HFFc6 (cell line): ENCODE data around the gene TGFBI. TPM values are rescaled to one million over a fixed set of nuclear protein-coding genes. Genes with fewer than 3 reads are reported as not detected.

ENCODE experiments used
- DNase-seq: peaks from one replicate; pipeline ENCODE4 v3.0.0-alpha.2; 2018
- H3K27ac Mint-ChIP-seq: 2 replicates; pipeline ENCODE4 v1.8.0; 2020; ENCODE audit warnings: mild to moderate bottlenecking, mixed read lengths
- H3K27me3 Mint-ChIP-seq: 2 replicates; pipeline ENCODE4 v1.8.0; 2021; ENCODE audit warnings: mild to moderate bottlenecking, moderate library complexity, mixed read lengths; ENCODE audit not compliant: insufficient read depth
- H3K36me3 Mint-ChIP-seq: 2 replicates; pipeline ENCODE4 v1.8.0; 2021; ENCODE audit warnings: low read depth, mixed read lengths
- H3K4me1 Mint-ChIP-seq: 2 replicates; pipeline ENCODE4 v1.8.0; 2020; ENCODE audit warnings: low read depth, mixed read lengths
- H3K4me3 Mint-ChIP-seq: 2 replicates; pipeline ENCODE4 v1.8.0; 2020; ENCODE audit warnings: mild to moderate bottlenecking, moderate library complexity, mixed read lengths
- H3K9me3 Mint-ChIP-seq: 2 replicates; pipeline ENCODE4 v1.8.0; 2020; ENCODE audit warnings: mild to moderate bottlenecking, mixed read lengths
- total RNA-seq, 6 experiments: library from RNA; stranded (reverse); fragmentation: NEBNext Ultra II Directional; extraction: Animal tissue kit (Norgen Biotek cat#: 25700); gene quantifications; 2 replicates in 1 of 6; 3 replicates in 5 of 6; pipeline ENCODE4 v1.2.3, GENCODE V29; 2021
- TF ChIP-seq, protein P1 (sequence below): fragments of 200-600 bp; sonication (generic); IDR thresholded peaks from 2 replicates; pipeline ENCODE4 v1.5.0; 2021; ENCODE audit warnings: antibody characterized with exemption, mild to moderate bottlenecking

Gene TGFBI
- total RNA-seq, 6 experiments from 2014 or later, result 529 to 911 (median 784) TPM

DNA sequence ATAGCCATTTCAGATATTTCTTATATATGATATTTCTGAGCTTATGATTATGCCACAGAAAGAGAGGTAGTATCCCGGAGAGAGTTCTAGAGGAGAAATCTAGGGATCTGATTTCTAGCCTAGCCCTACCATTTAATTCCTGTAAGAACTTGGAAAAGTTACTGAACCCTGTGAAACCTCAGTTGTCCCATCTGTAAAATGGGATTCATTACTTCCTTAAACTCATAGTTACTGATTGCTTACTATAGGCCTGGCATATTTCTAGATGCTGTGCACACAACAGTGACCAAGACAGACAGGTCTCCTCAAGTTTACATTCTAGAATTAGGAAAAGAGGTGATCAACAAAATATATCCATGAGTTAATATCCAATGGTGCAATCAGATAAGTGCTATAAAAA lies 73.1 kb downstream of the TGFBI start:
- Mint-ChIP-seq H3K36me3 (no peaks in the 10 kb centered on the region), H3K27ac (no peak overlapping the region)
- TF ChIP-seq, protein P1, sequence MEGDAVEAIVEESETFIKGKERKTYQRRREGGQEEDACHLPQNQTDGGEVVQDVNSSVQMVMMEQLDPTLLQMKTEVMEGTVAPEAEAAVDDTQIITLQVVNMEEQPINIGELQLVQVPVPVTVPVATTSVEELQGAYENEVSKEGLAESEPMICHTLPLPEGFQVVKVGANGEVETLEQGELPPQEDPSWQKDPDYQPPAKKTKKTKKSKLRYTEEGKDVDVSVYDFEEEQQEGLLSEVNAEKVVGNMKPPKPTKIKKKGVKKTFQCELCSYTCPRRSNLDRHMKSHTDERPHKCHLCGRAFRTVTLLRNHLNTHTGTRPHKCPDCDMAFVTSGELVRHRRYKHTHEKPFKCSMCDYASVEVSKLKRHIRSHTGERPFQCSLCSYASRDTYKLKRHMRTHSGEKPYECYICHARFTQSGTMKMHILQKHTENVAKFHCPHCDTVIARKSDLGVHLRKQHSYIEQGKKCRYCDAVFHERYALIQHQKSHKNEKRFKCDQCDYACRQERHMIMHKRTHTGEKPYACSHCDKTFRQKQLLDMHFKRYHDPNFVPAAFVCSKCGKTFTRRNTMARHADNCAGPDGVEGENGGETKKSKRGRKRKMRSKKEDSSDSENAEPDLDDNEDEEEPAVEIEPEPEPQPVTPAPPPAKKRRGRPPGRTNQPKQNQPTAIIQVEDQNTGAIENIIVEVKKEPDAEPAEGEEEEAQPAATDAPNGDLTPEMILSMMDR, result no peak

DNA sequence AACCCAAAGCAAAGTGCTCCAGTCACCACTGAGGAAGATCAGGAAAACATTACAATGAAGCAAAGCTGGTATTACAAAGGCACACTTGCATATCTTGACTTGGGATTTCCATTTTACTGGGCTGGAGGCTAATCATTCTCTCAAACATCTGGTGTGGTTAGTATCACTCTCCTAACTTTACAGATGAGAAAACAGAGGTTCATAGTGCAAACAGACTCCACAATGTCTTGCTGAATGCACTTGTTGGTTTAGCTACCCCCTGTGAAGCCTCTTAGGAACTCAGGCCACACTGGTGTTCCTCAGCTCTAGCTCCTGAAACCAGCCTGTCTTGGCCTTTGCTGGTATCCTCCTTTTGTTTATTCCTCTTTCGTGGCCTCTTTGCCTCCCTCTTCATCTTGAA lies 74.3 kb downstream of the TGFBI start:
- H3K4me1 Mint-ChIP-seq, result no peaks in the 10 kb centered on the region
- TF ChIP-seq, protein P1, result no peak
- H3K36me3 Mint-ChIP-seq, result no peaks in the 10 kb centered on the region
- H3K27me3 Mint-ChIP-seq, result peaks cover 13% of the 10 kb centered on the region
- H3K4me3 Mint-ChIP-seq, result no peak overlapping the region
- no peaks in the 10 kb centered on the region for H3K9me3 Mint-ChIP-seq
- H3K27ac Mint-ChIP-seq, result no peak overlapping the region
- no peak for DNase-seq

More for the DNA sequence above, 73.1 kb downstream of the TGFBI start:
- DNase-seq, result no peak
- no peak overlapping the region for H3K4me3 Mint-ChIP-seq
- H3K27me3 Mint-ChIP-seq, result peaks cover 15% of the 10 kb centered on the region
- H3K9me3 Mint-ChIP-seq, result no peaks in the 10 kb centered on the region
- no peaks in the 10 kb centered on the region for H3K4me1 Mint-ChIP-seq

DNA sequence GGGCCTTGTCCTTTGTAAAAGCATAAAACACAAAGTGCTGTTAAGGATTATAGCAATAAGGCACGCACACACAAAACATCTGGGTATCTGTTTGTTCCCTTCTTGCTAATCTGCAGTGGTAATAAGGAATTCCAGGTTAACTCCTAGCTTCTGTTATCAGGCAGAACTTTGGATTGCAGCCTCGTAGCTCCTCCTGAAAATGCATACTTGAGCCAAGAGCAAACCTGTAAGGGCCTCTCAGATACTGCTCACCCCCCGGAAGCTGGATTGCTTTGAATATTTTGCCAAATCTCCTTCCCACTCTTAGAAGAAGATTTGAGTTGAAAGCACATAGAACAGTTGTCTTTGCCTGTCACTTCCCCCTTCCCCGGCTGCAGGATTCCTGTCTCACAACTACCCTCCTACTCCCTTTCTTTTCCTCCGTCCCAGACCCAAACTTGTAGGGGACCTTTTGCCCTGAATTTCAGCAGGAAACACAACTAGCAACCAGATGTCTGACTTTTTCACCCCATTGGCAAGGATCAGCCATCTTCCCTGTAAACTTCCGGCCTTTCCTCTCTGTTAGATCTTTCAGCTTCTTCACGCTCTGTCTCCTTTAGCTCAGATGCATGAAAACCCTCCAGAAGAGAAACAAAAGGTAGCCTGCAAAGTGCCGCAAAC lies 75.6 kb downstream of the TGFBI start:
- Mint-ChIP-seq H3K9me3 (no peaks in the 10 kb centered on the region), H3K27ac (no peak overlapping the region), H3K36me3 (no peaks in the 10 kb centered on the region), H3K4me3 (no peak overlapping the region), H3K4me1 (no peaks in the 10 kb centered on the region), H3K27me3 (peaks cover 11% of the 10 kb centered on the region)
- TF ChIP-seq, protein P1, result no peak
- DNase-seq, result no peak

DNA sequence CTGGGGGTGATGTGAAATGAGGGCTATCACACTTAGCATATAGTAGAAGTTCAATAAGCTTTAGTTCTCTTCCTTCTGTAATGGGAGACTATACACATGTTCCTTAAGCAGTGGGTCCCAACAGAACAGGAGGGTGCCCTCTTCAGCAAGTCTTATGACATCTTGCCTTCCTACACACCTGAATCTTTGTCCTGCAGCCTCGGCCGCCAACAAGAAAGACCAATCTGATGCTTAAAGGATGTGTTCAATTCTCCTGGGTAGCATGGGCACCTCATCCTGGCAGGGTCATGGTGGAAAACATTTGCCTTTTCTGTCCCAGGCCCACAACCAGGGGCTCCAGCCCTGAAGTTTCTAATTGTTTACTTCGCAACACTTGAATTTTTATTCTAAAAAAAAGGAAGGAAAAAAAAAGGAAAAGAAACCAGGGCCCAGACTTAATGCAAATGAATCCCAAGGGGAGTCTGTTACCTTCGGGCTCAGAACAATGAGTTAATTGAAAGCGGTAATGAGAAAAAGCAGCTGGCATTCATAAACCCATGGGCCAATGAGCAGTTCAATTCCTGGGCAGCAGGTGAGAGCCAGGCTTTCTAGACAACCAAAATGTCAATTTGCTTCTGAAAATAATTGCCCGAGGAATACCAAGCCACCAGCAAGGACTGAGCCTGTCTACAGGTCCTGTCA lies 77.7 kb downstream of the TGFBI start:
- H3K27me3 Mint-ChIP-seq, result peaks cover 16% of the 10 kb centered on the region
- no peaks in the 10 kb centered on the region for H3K4me1 Mint-ChIP-seq

DNA sequence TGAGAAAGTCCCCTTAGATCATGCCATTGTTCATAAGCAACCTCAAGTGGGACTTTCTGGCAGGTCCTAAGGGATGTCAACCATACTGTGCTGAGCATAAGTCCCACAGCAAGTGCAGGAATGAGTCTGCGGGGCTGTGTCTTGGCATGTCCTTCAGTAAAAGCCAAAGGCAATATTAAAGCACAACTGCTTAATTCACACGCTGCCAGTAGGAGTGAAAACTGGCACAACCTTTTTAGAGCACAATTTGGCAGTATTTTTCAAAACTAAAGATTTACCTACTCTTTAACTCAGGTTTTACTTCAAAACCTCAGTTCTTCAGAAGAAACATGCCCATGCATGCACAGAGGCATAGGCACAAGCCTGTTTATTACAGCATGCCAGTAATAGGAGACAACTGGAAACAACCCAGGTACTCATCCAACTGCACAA lies 79.4 kb downstream of the TGFBI start:
- no peaks in the 10 kb centered on the region for H3K9me3 Mint-ChIP-seq
- H3K27me3 Mint-ChIP-seq, result peaks cover 14% of the 10 kb centered on the region
- H3K27ac Mint-ChIP-seq, result no peak overlapping the region
- no peaks in the 10 kb centered on the region for H3K36me3 Mint-ChIP-seq
- DNase-seq, result no peak
- no peaks in the 10 kb centered on the region for H3K4me1 Mint-ChIP-seq
- TF ChIP-seq, protein P1, result no peak
- H3K4me3 Mint-ChIP-seq, result no peak overlapping the region

More for the DNA sequence above, 77.7 kb downstream of the TGFBI start:
- no peaks in the 10 kb centered on the region for H3K9me3 Mint-ChIP-seq
- H3K36me3 Mint-ChIP-seq, result no peaks in the 10 kb centered on the region
- DNase-seq, result no peak
- TF ChIP-seq, protein P1, result no peak
- H3K27ac Mint-ChIP-seq, result no peak overlapping the region
- no peak overlapping the region for H3K4me3 Mint-ChIP-seq
